ENCODE measurements around the gene P3H2. TPM values are rescaled to one million over a fixed set of nuclear protein-coding genes. Genes with fewer than 3 reads are reported as not detected.
"Not testable (repeated sequence)": the region's sequence is repeated elsewhere in the genome, so short reads cannot be mapped to it uniquely, and the experiment has no call there.

The P3H2 gene
- total RNA-seq, 1 donor = 0.84 TPM

DNA sequence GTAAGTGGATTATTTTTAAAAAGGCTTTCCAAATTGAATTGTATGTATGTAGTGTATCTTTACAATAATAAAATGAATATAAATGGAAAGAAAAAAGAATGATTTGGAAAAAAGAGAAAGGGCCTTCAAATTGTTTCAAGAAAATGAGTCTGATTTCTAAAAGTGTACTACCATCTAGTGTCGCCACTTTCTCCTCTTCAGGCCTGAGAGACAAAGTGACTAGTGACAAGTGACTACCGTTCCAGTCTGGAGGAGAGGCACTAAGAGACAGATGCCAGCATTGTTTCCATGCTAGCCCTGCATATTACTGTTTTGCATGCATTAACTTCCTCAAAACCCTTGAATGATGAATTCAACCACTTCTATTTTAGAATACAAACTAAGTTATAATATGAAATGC is 39.3 kb downstream of the P3H2 start:
- Histone ChIP-seq H3K4me3 (ENCODE audit: low read length) (no peak overlapping the region), H3K27me3 (ENCODE audit: insufficient read depth, low read length) (no peaks in the 10 kb centered on the region), H3K4me1 (ENCODE audit: insufficient read depth, low read length) (no peaks in the 10 kb centered on the region), H3K9me3 (ENCODE audit: low read depth, low read length) (no peaks in the 10 kb centered on the region)

- not testable (repeated sequence) for H3K9me3 ChIP-seq (ENCODE audit: low read depth, low read length); H3K27me3 ChIP-seq (ENCODE audit: insufficient read depth, low read length); H3K4me3 ChIP-seq (ENCODE audit: low read length); H3K4me1 ChIP-seq (ENCODE audit: insufficient read depth, low read length)
Observed at GRCh38 chr3:190079173-190079572, 41.5 kb downstream of the P3H2 start.

DNA sequence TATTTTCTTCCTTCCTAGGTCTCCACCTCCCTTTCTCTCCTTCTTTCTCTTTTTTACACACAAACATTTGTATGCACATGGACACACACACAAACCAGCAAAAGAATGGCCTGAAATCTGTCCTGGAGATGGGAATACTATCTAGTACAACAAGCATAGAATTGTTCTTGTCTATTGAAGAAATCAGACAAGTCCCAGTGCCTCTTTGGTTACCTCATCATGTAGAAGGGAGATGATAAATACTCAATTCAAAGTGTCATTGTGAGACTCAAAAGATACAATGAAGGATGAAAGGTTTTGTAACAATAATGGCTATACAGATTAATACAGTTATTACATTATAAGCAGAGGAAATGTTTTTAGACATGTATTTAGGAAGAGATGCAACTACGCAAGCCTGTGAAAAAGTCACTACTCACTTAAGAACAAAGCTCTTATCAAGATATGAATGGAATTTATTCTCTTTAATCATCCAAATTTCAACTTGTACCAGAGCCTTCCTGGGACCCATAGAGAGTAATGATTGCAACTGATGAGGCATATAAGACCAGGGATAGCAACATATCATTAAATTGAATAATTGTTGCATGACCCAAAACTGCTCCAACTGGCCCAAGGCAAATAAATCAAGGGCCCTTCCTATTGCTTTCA is 43.2 kb downstream of the P3H2 start:
- Histone ChIP-seq H3K4me3 (ENCODE audit: low read length) (no peak overlapping the region), H3K9me3 (ENCODE audit: low read depth, low read length) (no peaks in the 10 kb centered on the region), H3K4me1 (ENCODE audit: insufficient read depth, low read length) (no peaks in the 10 kb centered on the region), H3K27me3 (ENCODE audit: insufficient read depth, low read length) (no peaks in the 10 kb centered on the region)

GRCh38 chr3:190076601-190077394 is 43.9 kb downstream of the P3H2 start:
- no peaks in the 10 kb centered on the region for H3K4me1 ChIP-seq (ENCODE audit: insufficient read depth, low read length)
- no peaks in the 10 kb centered on the region for H3K27me3 ChIP-seq (ENCODE audit: insufficient read depth, low read length)
- H3K9me3 ChIP-seq (ENCODE audit: low read depth, low read length) = no peaks in the 10 kb centered on the region
- H3K4me3 ChIP-seq (ENCODE audit: low read length) = no peak overlapping the region

DNA sequence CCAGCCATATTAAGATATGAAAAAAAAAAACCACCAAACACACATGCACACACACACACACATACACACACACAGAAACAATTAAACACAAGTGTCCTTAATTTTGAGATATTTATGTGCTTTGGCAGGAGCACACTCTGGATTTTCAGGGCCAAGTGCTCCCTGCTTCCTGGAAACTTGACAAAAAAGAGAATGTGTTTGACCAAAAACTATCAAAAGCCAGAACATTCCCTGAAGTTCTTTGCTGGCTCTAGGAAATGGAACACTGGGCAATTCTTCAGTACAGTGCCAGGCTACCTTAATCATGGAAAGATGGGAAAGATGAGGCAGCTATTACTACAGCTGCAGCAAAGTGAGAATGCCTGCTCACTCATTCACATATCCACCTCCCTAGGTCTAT is 44.6 kb downstream of the P3H2 start:
- Histone ChIP-seq H3K4me3 (ENCODE audit: low read length) (no peak overlapping the region), H3K4me1 (ENCODE audit: insufficient read depth, low read length) (no peaks in the 10 kb centered on the region), H3K27me3 (ENCODE audit: insufficient read depth, low read length) (no peaks in the 10 kb centered on the region)

DNA sequence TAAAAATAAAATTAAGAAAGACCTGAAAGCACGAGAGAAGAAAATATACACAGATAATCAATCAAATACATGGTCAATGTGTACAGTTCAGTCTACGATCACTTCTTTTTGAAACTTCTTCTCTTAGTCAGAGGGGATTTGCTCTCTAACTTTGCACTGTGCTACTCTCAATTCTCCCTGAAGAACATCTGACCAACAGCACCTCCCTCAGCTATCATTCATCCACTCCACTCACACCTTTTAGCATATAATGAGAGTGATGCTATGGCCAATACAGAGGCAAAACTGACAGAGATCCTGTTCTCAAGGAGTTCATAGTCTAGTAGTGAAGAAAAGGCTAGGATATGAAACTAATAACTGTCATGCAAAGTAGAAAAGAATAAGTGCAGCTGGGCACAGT is 45.9 kb downstream of the P3H2 start:
- H3K27me3 ChIP-seq (ENCODE audit: insufficient read depth, low read length) = no peaks in the 10 kb centered on the region
- H3K4me3 ChIP-seq (ENCODE audit: low read length) = no peak overlapping the region
- H3K9me3 ChIP-seq (ENCODE audit: low read depth, low read length) = no peaks in the 10 kb centered on the region
- no peaks in the 10 kb centered on the region for H3K4me1 ChIP-seq (ENCODE audit: insufficient read depth, low read length)

More for the DNA sequence above, 44.6 kb downstream of the P3H2 start:
- H3K9me3 ChIP-seq (ENCODE audit: low read depth, low read length) = no peaks in the 10 kb centered on the region

GRCh38 chr3:190073264-190074008 is 47.3 kb downstream of the P3H2 start:
- H3K4me3 ChIP-seq (ENCODE audit: low read length) = no peak overlapping the region
- H3K27me3 ChIP-seq (ENCODE audit: insufficient read depth, low read length) = no peaks in the 10 kb centered on the region
- H3K4me1 ChIP-seq (ENCODE audit: insufficient read depth, low read length) = no peaks in the 10 kb centered on the region
- no peaks in the 10 kb centered on the region for H3K9me3 ChIP-seq (ENCODE audit: low read depth, low read length)

DNA sequence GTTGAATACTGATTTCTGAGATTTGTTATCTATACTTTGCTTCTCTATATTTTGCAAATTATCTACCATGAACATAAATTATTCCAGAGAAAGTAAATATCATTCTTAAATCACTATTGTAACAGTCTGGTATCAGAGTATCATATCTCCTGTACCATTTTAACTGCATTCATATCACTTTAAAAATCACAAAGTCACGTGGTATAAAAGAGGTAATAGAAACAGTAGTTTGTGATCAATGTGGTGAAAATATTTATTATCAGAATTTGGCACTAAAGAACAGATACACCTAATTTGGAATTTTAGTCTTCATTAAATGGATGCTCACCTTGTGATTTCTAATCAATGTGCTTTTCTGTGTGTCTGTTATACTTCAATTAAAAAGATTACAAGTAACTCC is 47.8 kb downstream of the P3H2 start:
- no peaks in the 10 kb centered on the region for H3K4me1 ChIP-seq (ENCODE audit: insufficient read depth, low read length)
- no peaks in the 10 kb centered on the region for H3K9me3 ChIP-seq (ENCODE audit: low read depth, low read length)
- H3K4me3 ChIP-seq (ENCODE audit: low read length) = no peak overlapping the region
- H3K27me3 ChIP-seq (ENCODE audit: insufficient read depth, low read length) = no peaks in the 10 kb centered on the region

- H3K4me3 ChIP-seq (ENCODE audit: low read length); H3K9me3 ChIP-seq (ENCODE audit: low read depth, low read length); H3K4me1 ChIP-seq (ENCODE audit: insufficient read depth, low read length); H3K27me3 ChIP-seq (ENCODE audit: insufficient read depth, low read length): not testable (repeated sequence)
Observed at GRCh38 chr3:190071921-190072320, 48.8 kb downstream of the P3H2 start.

GRCh38 chr3:190070622-190071347 is 49.9 kb downstream of the P3H2 start:
- H3K4me3 ChIP-seq (ENCODE audit: low read length) = no peak overlapping the region
- no peaks in the 10 kb centered on the region for H3K4me1 ChIP-seq (ENCODE audit: insufficient read depth, low read length)
- H3K9me3 ChIP-seq (ENCODE audit: low read depth, low read length) = no peaks in the 10 kb centered on the region
- H3K27me3 ChIP-seq (ENCODE audit: insufficient read depth, low read length) = no peaks in the 10 kb centered on the region

- Histone ChIP-seq H3K4me1 (ENCODE audit: insufficient read depth, low read length) (no peaks in the 10 kb centered on the region), H3K27me3 (ENCODE audit: insufficient read depth, low read length) (no peaks in the 10 kb centered on the region), H3K4me3 (ENCODE audit: low read length) (no peak overlapping the region), H3K9me3 (ENCODE audit: low read depth, low read length) (no peaks in the 10 kb centered on the region)
Observed at GRCh38 chr3:190065204-190065603, 55.5 kb downstream of the P3H2 start.

- Histone ChIP-seq H3K4me3 (ENCODE audit: low read length) (no peak overlapping the region), H3K27me3 (ENCODE audit: insufficient read depth, low read length) (no peaks in the 10 kb centered on the region), H3K9me3 (ENCODE audit: low read depth, low read length) (no peaks in the 10 kb centered on the region), H3K4me1 (ENCODE audit: insufficient read depth, low read length) (no peaks in the 10 kb centered on the region)
Observed at GRCh38 chr3:190064659-190065058, 56.0 kb downstream of the P3H2 start.

DNA sequence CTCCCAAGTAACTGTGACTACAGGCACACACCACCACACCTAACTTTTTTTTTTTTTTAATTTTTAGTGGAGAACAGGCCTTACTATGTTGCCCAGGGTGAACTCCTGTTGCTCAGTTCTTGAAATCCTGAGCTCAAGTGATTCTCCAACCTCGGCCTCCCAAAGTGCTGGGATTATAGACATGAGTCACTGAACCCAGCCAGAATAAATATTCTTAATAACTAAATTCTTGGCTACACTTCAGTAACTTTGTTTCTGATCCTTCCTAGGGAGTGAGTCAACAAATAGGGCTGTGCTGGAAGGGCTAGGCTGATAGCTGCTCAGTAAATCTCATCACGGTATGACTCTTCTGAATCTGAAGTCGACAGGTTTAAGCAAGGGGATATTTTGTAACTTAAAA is 56.6 kb downstream of the P3H2 start:
- Histone ChIP-seq H3K27me3 (ENCODE audit: insufficient read depth, low read length) (no peaks in the 10 kb centered on the region), H3K9me3 (ENCODE audit: low read depth, low read length) (no peaks in the 10 kb centered on the region), H3K4me3 (ENCODE audit: low read length) (no peak overlapping the region), H3K4me1 (ENCODE audit: insufficient read depth, low read length) (no peaks in the 10 kb centered on the region)

DNA sequence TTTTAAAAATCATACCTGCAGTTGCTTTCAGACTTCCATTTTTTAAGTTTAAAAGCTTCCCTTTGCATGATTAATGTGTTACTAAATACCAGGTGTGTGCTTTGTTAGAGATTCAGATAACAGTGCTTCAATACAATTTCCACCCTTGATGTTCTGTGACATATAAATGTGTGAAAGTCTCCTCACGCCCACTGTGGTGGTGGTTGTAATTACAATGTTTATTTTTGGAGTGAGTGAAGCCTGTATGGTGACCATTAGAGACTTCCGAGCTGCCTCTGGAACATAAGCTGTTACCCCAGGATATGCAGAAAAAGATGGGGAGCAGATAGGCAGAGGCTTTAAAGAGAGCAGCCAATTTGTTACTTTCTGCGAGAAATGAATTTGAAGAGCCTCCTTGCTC is 57.2 kb downstream of the P3H2 start:
- H3K4me1 ChIP-seq (ENCODE audit: insufficient read depth, low read length) = no peaks in the 10 kb centered on the region
- H3K4me3 ChIP-seq (ENCODE audit: low read length) = no peak overlapping the region
- H3K27me3 ChIP-seq (ENCODE audit: insufficient read depth, low read length) = no peaks in the 10 kb centered on the region
- H3K9me3 ChIP-seq (ENCODE audit: low read depth, low read length) = no peaks in the 10 kb centered on the region

DNA sequence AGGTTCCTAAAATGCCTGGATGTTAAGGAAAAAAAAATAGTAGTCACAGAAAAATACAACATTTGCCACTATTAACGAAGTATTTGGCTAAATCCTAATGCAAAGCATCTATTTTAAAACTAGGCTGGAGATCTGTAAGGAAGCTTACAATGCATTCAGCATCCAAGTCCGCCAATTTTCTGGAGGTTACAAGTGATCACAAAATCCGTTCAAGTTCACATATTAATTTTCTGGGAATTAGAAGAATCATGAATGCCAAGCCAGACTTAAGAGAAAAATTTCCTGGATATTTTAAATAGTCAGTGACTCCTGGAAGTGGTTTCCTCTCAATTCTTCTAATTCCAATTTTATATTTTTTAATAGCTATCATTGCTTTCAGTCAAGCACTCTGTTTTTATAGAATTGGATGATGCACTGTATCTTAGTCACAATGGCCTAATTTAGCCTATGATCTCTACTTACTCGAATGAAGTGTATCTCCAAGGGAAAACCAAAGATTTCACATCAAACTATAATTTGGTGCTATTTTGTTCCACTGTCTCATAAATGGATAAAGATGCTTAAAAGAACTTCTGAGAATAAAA is 60.4 kb downstream of the P3H2 start:
- Histone ChIP-seq H3K4me3 (ENCODE audit: low read length) (no peak overlapping the region), H3K27me3 (ENCODE audit: insufficient read depth, low read length) (no peaks in the 10 kb centered on the region), H3K9me3 (ENCODE audit: low read depth, low read length) (no peaks in the 10 kb centered on the region), H3K4me1 (ENCODE audit: insufficient read depth, low read length) (no peaks in the 10 kb centered on the region)
